Brain pericyte (primary cell): ENCODE measurements around the gene MCAT.
"Not testable (repeated sequence)": the region's sequence is repeated elsewhere in the genome, so short reads cannot be mapped to it uniquely, and the experiment has no call there.

Source experiments
- DNase-seq: peaks from one replicate; pipeline ENCODE4 v3.0.0-alpha.2; 2012; ENCODE audit warnings: low read depth, low spot score

The MCAT gene

DNA sequence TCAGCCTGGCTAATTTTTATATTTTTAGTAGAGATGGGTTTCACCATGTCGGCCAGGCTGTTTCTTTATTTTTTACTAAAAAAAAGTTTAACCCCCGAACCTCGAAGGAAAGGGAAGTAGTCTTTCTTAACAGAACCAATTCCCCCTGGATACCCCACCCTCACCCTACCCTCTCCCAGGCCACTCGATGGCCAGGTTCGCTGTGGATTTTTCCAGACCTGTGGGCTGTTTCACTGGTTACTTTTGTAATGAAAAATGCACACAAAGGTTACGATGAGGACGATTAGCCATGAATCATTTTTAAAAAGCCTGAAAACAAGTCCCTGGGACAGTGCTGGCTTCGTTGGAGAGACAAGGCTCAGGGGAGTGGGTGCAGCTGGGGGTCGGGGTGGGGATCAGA lies 10.7 kb upstream of the MCAT start:
- DNase-seq = no peak

DNA sequence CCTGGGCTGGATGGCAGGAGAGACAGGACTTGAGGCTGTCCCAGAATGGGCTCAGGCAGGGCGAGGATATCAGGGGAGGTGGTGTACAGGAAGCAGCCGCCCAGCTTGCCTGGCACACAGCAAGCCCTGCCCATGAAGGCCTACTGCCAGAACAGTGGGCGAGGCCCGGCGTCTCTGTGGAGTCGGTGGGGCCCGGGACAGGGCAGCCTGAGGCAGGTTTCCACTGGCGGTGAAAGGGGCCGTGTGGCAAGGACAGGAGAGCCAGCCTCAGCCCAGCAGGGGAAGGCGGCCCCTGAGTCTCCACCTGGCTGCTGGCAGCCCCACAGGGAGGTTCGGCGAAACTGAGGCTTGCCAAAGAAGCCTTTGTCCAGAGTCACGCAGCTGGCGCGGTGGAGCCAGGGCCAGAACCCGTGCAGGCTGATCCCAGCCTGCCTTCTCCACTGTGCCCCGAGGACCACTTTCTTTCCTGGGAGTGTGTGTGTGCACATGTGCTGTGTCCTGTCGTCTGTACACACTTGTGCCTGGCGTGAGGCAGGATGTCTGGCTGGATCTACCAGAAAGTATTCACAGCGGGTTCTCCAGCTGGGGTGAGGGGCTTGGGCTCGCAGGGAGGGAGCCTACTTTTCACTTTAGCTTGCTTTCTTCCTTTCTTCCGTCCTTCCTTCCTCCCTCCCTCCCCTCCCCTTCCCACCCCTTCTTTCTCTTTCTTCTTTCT lies 9.3 kb upstream of the MCAT start:
- no peak for DNase-seq

DNA sequence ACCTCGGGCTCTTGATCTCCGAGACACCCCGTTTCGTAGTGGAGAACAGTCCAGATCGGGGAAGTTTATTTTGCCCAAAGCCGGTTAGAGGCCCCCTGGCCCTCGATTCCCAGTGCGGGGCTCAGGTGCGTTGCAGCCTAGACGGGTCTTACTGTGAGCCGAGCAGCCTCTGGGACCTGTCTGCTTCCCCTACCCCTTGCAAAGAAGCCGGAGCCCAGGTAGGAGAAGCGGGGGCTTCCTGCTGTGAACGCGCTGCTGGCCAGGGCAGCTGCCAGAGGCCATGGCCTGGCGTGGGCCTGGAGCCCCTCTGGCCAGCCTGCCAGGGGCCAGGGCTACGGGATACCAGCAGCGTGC lies 8.8 kb upstream of the MCAT start:
- DNase-seq = no peak

DNA sequence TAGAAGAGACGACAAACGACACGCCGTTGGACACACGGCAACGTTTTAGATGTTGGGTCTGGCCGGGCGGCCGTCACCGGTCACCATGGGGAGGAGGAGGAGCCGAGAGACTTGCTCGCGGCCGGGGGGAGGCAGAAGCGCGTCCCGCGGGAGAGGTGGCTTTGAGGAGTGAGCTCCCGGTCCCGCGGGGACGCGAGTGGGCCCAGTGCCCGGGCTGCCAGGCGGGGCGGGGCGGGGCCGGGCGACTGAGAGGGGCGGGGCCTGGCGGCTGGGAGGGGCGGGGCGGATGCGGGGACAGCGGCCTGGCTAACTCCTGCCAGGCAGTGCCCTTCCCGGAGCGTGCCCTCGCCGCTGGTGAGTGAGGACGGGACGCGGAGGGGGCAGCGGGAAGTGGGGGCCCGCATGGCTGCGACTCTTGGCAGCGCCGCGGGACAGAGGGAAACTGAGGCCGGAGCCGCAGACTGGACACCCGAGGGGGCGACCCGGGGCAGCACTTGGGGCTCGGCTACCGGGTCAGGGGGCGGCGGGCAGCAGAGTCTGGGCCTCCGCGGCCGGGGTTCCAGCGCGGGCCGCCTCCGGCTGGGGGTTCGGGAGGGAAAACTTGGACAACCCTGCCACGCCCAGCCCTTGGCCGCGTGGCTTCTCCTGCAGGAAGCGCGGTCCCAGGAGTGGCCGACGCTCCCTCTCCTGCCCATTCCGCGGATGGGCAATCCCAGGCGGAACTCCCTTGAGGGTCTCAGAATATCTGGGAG lies 8.2 kb upstream of the MCAT start, which contains the start of gene TSPO:
Gene TSPO, plus strand, starts transcription at position 309 of the 752 bp plus-strand sequence. CDS start 7,680 bp downstream, outside the sequence.
- DNase-seq = no peak

DNA sequence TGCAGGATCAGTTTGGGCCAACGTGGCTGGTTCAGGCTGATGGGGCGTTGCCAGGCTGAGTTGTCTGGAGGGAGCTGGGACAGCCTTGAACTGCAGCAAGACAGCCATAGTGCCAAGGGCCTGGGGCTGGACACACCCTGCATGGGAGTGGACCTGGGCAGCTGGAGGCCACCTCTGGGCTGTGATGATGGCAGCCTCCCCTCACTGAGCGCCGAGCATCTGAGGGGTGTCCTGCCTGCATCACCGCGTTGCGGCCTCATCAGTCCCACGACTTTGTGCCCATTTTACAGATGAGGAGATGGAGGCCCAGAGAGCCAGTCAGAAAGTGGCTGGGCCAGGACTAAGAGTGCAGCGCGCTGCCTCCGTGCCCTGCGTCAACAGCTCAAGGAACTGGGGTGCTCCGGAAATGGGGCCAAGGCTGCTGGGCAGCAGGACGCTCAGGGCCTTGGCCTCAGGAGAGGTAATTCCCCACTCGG lies 7.6 kb upstream of the MCAT start:
- no peak for DNase-seq

DNA sequence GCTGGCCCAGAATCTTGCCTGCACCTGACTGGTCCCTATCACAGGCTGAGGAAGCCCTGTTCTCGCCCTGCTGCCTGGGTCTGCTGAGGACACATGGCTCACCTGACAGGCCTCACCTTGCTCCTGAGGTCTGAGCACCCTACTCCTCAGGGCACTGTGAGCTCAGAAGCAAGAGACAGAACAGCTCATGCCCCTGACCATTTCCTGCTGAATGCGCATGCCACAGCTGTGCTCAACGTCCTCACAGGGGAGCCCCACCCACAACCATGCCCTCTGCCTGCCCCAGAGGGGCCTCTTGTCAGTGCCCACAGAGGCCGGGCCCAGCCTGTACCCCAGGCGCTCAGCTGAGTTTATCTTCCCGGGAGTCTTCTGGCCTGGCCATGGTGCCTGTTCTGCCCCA lies 5.4 kb upstream of the MCAT start:
- DNase-seq = no peak

DNA sequence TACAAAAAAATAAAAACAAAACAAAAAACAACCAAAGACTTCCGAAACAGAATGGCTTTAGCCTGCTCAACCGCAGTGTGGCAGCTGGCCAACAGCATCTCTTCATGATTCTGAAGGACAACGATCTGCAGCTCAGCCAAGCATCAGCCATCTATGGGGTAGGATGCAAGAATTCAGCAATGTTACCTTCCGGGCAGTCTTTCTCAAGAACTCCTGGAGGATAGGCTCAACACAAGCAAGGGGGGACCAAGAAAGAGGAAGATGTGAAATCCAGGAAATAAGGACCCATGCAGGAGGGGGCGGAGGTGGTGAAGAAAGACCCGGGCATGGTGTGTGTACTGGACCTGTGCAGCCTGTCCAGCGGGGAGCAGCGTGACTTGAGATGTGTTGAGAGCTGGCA lies 4.6 kb upstream of the MCAT start:
- DNase-seq = no peak

DNA sequence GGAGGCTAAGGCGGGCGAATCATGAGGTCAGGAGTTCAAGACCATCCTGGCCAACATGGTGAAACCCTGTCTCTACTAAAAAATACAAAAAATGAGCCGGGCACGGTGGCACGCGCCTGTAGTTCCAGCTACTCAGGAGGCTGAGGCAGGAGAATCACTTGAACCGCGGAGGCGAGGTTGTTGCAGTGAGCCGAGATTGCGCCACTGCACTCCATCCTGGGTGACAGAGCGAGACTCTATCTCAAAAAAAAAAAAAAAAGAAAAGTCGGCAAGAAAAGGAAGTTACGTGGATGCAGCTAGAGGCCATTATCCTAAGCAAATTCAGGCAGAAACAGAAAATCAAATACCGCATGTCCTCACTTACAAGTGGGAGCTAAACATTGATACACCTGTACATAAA lies 3.1 kb upstream of the MCAT start:
- DNase-seq = not testable (repeated sequence)

DNA sequence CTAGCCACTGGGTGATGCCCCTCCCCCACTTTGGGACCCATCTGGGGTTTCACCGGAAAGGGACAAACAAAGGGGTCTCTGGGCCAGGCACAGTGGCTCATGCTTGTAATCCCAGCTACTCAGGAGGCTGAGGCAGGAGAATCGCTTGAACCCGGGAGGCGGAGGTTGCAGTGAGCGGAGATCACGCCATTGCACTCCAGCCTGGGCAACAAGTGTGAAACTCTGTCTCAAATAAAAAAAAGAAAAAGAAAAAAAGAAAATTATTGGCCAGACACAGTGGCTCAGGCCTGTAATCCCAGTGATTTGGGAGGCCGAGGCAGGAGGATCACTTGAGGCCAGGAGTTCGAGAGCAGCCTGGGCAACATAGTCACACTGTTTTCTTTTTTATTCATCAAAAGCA lies 2.2 kb upstream of the MCAT start:
- DNase-seq = not testable (repeated sequence)

DNA sequence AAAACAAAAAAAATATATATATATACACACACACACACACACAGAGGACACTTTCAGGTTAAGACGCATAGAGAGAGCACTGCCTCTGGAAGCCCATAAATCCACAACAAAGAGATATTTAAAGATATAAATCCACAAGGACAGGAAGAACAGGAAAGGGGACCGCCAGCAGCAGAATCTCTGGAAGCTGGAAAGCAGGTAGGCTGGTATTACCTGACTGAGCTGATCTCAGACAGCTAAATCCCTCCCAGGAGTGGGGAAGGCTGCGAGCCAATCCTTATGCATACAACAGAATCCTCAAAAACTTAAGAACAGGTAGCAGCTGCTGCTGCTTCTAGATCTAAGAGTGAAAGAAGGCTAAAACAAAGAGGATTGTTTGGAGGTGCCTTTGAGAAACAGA lies 1.8 kb upstream of the MCAT start:
- no peak for DNase-seq

DNA sequence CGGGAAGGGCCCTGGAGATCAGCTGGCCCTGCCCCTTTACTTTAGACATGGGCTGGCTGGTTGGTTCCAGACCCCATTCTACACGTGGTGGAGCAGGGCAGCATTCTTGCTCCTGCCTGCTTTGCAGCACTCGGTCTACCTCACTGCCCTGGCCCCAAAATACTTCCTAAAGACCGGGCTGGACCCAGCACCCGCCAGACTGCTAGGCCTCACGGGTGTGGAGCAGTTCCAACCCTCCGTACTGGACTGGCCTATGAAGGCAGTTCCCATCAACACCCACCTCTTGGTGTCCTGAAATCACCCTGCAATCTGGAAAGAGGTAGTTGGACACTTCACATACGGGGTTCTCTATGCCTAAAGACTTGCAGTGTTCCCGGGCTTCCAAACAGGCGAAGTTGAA lies 6.4 kb downstream of the MCAT start:
- no peak for DNase-seq

DNA sequence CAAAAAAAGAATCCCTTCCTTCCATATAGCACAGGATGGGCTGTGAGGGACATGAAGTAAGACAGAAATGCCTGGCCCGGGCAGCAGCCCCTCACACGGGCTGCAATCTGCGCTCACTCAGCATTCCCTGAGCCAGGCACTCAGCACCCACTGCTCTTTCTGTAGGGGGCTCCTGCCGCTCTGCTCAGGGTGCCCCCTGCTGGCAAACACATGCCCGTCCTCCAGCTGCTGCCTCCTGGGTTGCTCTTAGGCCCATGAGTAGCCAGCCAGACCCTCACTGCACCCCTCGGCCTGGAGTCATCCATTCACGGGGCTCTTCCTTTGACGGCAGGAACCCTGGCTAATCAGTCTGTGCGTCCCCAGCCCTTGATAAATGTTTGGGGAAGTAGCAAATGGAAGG lies 6.9 kb downstream of the MCAT start:
- no peak for DNase-seq

DNA sequence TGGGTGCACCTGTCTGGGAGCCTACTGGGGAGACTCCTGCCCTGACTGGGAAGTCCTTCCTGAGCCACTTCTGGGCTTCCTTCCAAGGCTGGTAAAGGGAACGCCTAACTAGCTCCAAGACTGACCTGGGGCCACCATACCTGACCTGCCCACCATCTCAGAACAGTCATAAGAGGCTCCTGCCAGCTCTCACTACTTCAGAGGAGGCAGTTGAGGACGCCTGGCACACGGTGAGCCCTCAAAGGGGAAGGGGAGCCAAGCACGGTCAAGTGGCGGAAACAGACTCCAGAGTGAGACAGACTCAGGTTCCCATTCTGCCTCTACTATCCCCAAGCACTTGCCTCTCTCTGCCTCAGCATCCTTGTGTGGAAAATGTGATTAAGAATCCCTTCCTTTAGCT lies 7.6 kb downstream of the MCAT start:
- DNase-seq = no peak

DNA sequence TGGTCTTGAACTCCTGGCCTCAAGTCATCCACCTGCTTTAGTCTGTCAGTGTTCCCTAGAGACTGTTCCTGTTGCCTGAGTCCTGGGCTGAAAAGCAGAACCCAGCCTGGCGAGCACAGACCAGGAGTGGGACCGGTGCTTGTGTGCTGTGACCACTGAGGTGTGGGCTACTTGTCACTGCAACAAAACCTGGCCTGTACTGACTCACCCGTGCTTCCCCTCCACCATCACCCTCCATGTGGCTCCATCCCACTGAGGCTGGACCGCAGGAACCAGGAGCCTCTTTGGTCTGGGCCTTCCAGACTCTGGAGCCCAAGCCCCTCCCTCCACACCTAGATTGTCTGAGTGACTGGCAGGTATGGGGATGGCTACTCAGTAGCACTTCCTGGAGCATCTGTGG lies 8.6 kb downstream of the MCAT start:
- no peak for DNase-seq

DNA sequence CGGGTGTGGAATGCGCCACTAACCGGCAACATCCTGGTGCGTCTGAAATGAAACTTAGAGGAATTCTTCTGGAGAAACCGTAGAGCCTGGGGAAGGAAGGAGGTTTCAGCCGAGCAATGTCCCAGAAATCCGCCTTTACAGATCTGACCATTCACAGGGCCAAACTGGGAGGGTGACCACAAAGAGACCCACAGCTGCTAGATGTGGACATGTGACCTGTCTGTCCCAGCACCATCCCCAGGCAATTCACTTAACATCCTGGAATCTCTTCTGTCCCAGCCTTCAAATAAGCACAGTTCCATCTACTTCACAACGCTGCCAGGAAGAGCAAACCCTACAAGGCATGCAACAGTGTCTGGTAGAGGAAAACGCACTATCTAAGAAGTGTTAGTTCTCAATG lies 9.8 kb downstream of the MCAT start:
- no peak for DNase-seq

DNA sequence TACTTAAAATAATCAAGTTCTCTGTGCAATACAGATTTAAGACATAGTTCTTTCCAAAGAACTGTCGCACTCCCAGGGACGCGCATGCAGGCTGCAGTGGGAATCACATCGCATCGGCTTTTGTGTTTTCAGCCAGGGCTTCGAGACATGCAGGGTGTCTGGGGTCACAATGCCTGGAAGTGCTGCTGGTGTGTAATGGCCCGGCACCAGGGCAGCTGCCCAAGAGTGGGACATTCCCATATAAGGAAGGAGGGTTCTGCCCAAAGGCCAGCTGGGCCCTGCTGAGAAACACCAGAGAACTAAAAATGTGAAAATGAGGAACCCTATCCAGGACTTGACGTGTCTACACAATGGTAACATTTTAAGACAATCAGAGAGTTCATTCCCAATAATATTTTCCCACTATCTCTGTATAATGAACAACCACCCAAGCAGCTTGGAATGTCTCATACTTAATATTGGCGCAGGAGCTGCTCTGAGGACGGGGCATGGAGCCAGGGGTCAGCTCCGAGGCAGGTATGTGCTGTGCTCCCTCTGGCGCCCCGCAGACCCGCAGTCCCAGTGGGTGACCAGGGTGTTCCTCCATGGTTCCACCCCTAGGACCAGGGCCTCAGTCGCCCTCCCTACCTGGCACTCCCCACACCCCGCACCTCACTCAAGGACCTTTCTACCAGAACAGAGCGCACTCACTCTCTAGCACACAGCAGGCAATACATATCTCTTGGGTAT lies 11.3 kb downstream of the MCAT start:
- DNase-seq = no peak

DNA sequence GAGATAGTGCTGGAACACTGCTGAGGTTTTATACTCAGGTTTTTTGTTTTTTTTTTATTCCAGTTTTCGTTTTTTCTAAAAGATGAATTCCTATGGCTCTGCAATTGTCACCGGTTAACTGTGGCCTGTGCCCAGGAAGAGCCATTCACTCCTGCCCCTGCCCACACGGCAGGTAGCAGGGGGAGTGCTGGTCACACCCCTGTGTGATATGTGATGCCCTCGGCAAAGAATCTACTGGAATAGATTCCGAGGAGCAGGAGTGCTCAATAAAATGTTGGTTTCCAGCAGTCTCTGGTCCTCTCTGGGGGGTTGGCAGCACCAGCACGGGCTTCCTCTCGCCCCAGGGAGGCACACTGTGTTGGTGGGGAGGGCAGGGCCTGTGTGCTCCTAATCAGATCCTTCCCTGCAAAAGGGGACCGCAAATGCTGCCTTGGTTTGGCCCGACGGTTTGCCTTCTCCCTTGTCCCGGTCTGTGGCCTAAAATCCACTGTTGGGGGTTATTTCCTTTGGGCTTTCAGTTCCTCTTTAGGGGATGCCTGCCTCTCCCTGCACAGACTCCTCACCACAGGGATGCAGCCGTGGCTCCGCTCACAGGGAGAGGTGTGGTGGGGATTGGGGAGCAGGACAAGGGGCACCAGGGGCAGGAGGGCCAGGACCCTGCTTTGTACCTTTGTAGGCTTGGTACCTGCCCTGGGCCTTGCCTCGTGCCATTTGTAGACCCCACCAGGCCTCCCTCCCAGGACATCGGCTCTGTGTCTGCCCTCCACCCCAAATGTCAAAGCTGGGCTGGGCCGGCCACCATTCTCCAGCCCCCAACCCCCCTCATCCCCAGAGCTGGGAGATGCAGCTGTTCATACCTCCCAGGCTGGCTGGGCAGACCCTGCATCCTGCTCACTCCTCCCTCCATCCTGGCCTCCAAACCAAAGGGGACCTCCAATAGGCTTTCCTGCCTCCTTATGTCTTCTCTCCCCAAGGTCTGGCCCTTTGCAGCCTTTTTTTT lies 13.5 kb downstream of the MCAT start:
- DNase-seq = no peak

DNA sequence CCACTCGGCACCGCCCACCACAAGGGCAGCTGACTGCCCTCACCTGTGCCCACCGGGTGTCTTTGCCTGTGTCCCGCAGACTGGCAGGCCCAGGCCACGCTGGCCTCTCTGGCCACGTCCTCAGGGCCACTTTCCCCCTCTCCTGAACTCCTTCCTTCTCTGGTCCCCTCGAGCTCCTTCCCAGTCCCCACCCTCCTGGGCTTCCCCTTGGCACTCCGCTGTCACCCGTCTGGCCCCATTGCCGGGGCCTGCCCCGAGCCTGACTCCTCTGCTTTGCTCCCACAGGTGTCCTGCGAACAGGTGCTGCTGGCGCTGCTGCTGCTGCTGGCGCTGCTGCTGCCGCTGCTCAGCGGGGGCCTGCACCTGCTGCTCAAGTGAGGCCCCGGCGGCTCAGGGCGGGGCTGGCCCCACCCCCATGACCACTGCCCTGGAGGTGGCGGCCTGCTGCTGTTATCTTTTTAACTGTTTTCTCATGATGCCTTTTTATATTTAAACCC lies 14.2 kb downstream of the MCAT start:
- DNase-seq = no peak

DNA sequence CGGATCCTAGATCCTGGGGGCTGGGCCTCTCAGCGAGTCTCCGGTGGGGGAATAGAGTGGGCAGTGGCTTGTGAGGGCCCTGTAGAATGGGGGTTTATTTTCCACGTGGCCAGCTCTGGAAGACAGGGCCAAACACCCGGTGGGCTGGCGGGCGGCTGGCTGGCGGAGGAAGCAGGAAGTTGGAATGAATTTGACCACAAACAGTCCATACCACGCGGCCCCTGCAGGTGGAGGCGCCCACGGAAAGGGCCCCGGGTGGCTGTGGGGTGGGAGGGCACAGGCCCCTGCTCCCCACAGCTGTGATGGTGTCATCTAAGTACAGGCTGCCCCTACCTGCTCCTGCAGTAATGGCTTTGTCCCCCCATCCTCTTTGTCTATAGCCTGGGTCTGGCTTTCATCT lies 15.1 kb downstream of the MCAT start:
- DNase-seq = no peak

DNA sequence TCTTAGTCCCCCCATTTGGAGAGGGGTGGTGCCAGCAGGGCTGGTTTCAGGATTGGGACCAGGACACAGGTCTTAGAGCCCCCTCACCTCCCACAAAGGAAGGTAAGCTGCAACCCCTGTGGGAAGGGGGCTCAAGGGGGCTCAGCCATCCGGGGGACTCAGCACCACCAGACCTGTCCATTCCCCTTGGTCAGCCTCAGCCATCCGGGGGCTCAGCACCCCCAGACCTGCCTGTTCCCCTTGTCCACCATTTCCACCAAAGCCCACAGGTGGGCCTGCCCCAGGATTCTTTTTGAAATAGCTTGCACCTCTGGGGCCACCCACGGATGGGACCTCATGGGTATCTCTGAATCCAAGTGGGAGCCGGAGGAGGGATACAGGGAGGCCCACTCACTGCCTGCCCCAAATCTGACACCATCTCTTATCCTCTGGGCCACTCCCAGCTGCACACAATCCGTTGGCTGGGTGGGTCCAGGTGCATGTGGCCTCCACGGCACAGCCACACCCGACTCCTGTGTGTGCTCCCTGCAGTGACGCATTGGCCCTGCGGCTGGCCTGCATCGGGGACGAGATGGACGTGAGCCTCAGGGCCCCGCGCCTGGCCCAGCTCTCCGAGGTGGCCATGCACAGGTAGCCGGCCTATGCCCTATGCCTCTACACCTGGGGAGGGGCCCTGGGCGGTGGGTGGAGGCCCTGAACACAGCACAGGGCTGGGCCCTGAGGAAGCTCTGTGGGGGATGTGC lies 15.9 kb downstream of the MCAT start:
- no peak for DNase-seq
